Bronchus fibroblast of lung (primary cell): ENCODE results near the gene RAMAC. TPM values are rescaled to one million over a fixed set of nuclear protein-coding genes. Genes with fewer than 3 reads are reported as not detected.

ENCODE experiments used
- total RNA-seq: library from RNA; depleted of rRNA; stranded (reverse); fragments of >200 nt; gene quantifications from 2 replicates; pipeline ENCODE4 v1.2.3, GENCODE V29; 2015

RAMAC gene
- total RNA-seq, result 22.1 and 22.4 TPM in 2 replicates

GRCh38 chr15:82985688-82986441 lies at the start of gene RAMAC:
Gene RAMAC, plus strand, starts transcription at chr15:82986210. Its CDS starts 2,809 bp downstream, at chr15:82989019.

DNA sequence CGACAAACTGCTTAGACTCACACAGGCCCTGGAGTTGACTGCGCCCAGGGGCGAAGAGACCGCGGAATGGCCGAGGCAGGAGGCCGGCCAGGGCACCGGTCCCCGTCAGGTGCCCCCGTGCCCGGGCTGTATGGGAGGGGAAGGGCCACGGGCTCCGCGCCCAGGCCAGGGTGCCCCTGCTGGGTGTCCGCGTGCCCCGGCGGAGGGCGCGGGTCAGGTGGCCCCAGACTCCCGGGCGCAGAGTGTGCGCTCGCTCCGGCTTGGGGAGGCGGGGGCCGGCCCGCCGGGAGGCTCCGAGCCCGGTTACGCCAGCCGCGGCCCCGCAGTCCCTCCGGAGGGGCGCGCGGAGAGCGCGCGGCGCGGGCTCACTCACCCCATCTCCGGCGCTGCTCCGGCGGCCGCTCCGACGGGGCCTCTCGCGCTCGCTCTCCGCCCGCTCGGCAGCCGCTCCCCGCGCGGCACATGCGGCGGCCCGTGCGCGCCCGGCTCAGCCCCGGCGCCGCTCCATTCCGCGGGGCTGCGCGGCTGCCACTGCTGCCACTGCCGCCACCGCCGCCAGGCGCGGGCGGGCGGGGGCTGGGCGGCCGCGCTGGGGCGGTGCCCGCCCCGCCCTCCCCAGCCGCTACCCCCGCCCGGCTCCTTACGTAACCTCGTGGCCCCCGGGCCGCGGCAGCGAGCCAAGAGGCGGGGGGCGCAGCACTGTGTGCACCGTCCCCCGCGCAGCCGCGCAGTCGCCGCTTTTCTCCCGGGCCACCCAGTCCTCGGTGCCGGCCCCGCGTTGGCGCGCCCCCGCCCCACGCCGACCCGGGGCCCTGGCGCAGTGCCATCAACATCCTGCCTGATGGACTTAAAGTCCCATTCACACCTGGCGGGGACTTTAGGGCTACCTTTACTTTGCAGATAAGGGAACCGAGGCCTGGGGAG lies 33.6 kb upstream of the RAMAC start, which contains the start of gene HOMER2:
HOMER2 (minus strand) TSS at position 563 of the 924 bp plus-strand sequence; CDS start at position 378, 185 bp downstream.

DNA sequence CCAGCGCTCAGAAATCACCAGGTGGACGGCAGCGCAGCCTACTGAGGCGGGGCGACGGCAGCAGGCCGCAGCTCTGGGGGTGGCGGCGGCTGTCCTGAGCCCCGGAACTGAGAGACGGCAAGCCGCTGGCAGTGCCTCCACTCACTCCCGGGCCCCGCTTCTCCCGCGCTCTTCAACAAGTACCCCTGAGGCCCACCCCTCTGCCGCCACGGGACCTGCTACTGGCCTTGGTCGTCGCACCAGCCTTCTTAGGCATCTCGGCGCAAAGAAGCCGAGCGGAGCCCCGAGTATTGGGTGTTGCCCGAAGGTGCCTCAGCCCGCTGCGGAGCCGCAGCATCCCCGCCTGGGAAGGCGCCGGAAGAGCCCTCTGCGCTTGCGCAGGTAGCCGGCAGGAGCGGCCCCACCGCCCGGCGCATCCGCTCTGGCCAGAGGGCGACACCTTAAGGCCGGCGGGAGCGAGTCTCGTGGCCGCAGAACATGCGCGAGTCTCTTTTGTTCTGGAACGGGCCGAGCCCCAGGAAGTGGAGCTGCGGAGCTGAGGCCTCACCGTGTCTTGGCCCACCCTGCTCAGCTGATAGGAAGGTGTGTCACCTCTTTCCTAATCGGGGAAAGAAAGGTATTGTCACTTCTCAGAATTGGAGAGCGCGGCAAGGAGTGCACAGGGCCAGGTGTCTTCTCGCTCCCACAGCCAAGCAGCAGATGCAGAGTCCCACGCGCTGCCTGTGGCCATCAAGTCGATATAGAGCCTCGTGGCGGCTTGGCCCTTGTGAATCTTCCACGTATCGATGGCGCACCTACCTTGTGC lies 25.5 kb downstream of the RAMAC start, which contains the start of gene C15orf40:
C15orf40 (minus strand) TSS at position 369 of the 805 bp plus-strand sequence; CDS start at position 337, 32 bp downstream.

Other genes with a start within 250 kb of the RAMAC start
- gene FSD2, start 180.1 kb upstream of the RAMAC start, total RNA-seq, result not detected in 2 replicates
- 3.2 and 3.6 TPM in 2 replicates for gene WHAMM, start 176.6 kb upstream of the RAMAC start, total RNA-seq
- gene HOMER2, start 33.5 kb upstream of the RAMAC start, total RNA-seq, result 0.50 and 1.5 TPM in 2 replicates
- 16.0 and 18.4 TPM in 2 replicates for gene C15orf40, start 25.4 kb downstream of the RAMAC start, total RNA-seq
- 73.6 and 78.0 TPM in 2 replicates for gene BTBD1, start 81.0 kb downstream of the RAMAC start, total RNA-seq
- 3.0 and 4.2 TPM in 2 replicates for gene TM6SF1, start 121.4 kb downstream of the RAMAC start, total RNA-seq
- gene HDGFL3, start 221.6 kb downstream of the RAMAC start, total RNA-seq, result 23.6 and 50.6 TPM in 2 replicates